H1 (cell line): Measurements from ENCODE around the gene METTL9. TPM values are rescaled to one million over a fixed set of nuclear protein-coding genes. Genes with fewer than 3 reads are reported as not detected.
"Not testable (repeated sequence)": the region's sequence is repeated elsewhere in the genome, so short reads cannot be mapped to it uniquely, and the experiment has no call there.

Source experiments
- CTCF ChIA-PET: fragments of 300-600 bp; sonication (Branson Sonifier 250); formaldehyde crosslinking; loops from one replicate; lab custom pipeline; 2021; ENCODE audit not compliant: partially characterized antibody; lab: Charles Lee
- POLR2A ChIA-PET: fragments of 300-600 bp; sonication (Branson Sonifier 250); formaldehyde crosslinking; loops from one replicate; lab custom pipeline; 2021; ENCODE audit warnings: inconsistent platforms; ENCODE audit not compliant: partially characterized antibody; lab: Charles Lee
- DNase-seq, 2 experiments: peaks; one replicate each; pipeline versions ENCODE4 v3.0.0 to v3.0.0-alpha.2; 2010 to 2022; ENCODE audit warnings: low spot score in 2 of 2, low read depth in 1 of 2, mixed read lengths in 1 of 2
- FAIRE-seq: peaks from 2 replicates; lab custom pipeline; 2011; peaks lifted over from hg19 to GRCh38; lab: Jason Lieb, UNC
- H2AFZ ChIP-seq: 2 replicates; pipeline ENCODE4 v1.8.1; 2012; ENCODE audit warnings: low read length, inconsistent platforms
- H2AK5ac ChIP-seq: 2 replicates; pipeline ENCODE4 v1.6.1; 2013; ENCODE audit warnings: low read depth, low read length
- H2BK120ac ChIP-seq: replicated peaks from 2 replicates; pipeline ENCODE3; 2013; ENCODE audit warnings: low read depth, low read length, inconsistent platforms
- H2BK12ac ChIP-seq: 2 replicates; pipeline ENCODE4 v1.6.1; 2013; ENCODE audit warnings: low read depth, low read length
- H2BK15ac ChIP-seq: 2 replicates; pipeline ENCODE4 v1.6.1; 2013; ENCODE audit warnings: low read length
- H2BK20ac ChIP-seq: 2 replicates; pipeline ENCODE4 v1.6.1; 2013; ENCODE audit warnings: low read length
- H2BK5ac ChIP-seq: 2 replicates; pipeline ENCODE4 v1.6.1; 2013; ENCODE audit warnings: low read depth, low read length
- H3K14ac ChIP-seq: 2 replicates; pipeline ENCODE4 v1.6.1; 2013; ENCODE audit warnings: inconsistent platforms; ENCODE audit not compliant: insufficient read length
- H3K18ac ChIP-seq: 2 replicates; pipeline ENCODE4 v1.6.1; 2013; ENCODE audit warnings: low read length; ENCODE audit errors: extremely low read depth
- H3K23ac ChIP-seq: 2 replicates; pipeline ENCODE4 v1.6.1; 2013; ENCODE audit warnings: inconsistent platforms; ENCODE audit not compliant: insufficient read length
- H3K23me2 ChIP-seq: 2 replicates; pipeline ENCODE4 v1.6.1; 2013; ENCODE audit warnings: low read depth, low read length
- H3K27ac ChIP-seq: 2 replicates; pipeline ENCODE4 v1.6.1; 2011; ENCODE audit warnings: low read depth, low read length, inconsistent platforms
- H3K27me3 ChIP-seq, 4 experiments: replicated peaks in 1 of 4; 1 replicate in 1 of 4; 2 replicates in 3 of 4; pipeline versions ENCODE4 v1.6.1 to v1.8.1; 2011 to 2013; ENCODE audit warnings: low read length in 3 of 4, mild to moderate bottlenecking in 3 of 4, inconsistent platforms in 2 of 4, mixed read lengths in 2 of 4, moderate library complexity in 1 of 4; ENCODE audit not compliant: control insufficient read depth in 3 of 4, insufficient read depth in 3 of 4; ENCODE audit errors: extremely low read depth in 1 of 4
- H3K36me3 ChIP-seq, 4 experiments: 2 replicates each; pipeline versions ENCODE4 v1.6.1 to v1.8.1; 2011 to 2013; ENCODE audit warnings: mild to moderate bottlenecking in 4 of 4, low read length in 3 of 4, moderate library complexity in 2 of 4, control low read depth in 1 of 4, inconsistent platforms in 1 of 4; ENCODE audit not compliant: insufficient read depth in 4 of 4, control insufficient read depth in 2 of 4
- H3K4ac ChIP-seq: replicated peaks from 2 replicates; pipeline ENCODE3; 2013; ENCODE audit warnings: low read length, low read depth, mixed read lengths, inconsistent platforms; ENCODE audit not compliant: insufficient read length
- H3K4me1 ChIP-seq, 4 experiments: replicated peaks in 1 of 4; 1 replicate in 1 of 4; 2 replicates in 3 of 4; pipeline versions ENCODE4 v1.6.1 to v1.8.1; 2011 to 2013; ENCODE audit warnings: low read length in 3 of 4, inconsistent platforms in 2 of 4, mixed read lengths in 1 of 4; ENCODE audit not compliant: insufficient read depth in 4 of 4, control insufficient read depth in 3 of 4
- H3K4me2 ChIP-seq, 2 experiments: 2 replicates each; pipeline versions ENCODE4 v1.6.1 to v1.8.1; 2011 to 2013; ENCODE audit warnings: low read depth in 2 of 2, low read length in 2 of 2, control low read depth in 1 of 2, inconsistent platforms in 1 of 2, mild to moderate bottlenecking in 1 of 2; ENCODE audit not compliant: insufficient read depth in 1 of 2
- H3K4me3 ChIP-seq, 4 experiments: fragments of 200-600, 300-600 bp in 1 of 4; sonication (generic), shearing (Covaris generic), sonication (Bioruptor Twin) in 1 of 4; 2 replicates each; pipeline versions ENCODE4 v1.5.1 to v1.8.1; 2011 to 2016; ENCODE audit warnings: low read length in 4 of 4, low read depth in 3 of 4, control low read depth in 2 of 4, inconsistent platforms in 2 of 4, mild to moderate bottlenecking in 2 of 4, mixed read lengths in 1 of 4, moderate library complexity in 1 of 4; ENCODE audit not compliant: insufficient read depth in 2 of 4; ENCODE audit errors: extremely low read depth in 1 of 4
- H3K56ac ChIP-seq: replicated peaks from 2 replicates; pipeline ENCODE3; 2013; ENCODE audit warnings: low read depth, mild to moderate bottlenecking, mixed read lengths, low read length, inconsistent platforms; ENCODE audit not compliant: insufficient read length
- H3K79me1 ChIP-seq: 2 replicates; pipeline ENCODE4 v1.6.1; 2013; ENCODE audit warnings: low read depth, low read length, control low read depth
- H3K79me2 ChIP-seq, 2 experiments: 2 replicates each; pipeline versions ENCODE4 v1.6.1 to v1.8.1; 2012 to 2013; ENCODE audit warnings: low read length in 2 of 2, mild to moderate bottlenecking in 2 of 2, inconsistent platforms in 1 of 2; ENCODE audit not compliant: insufficient read depth in 2 of 2, control insufficient read depth in 1 of 2
- H3K9ac ChIP-seq, 4 experiments: replicated peaks in 1 of 4; 1 replicate in 1 of 4; 2 replicates in 3 of 4; pipeline versions ENCODE4 v1.6.1 to v1.8.1; 2011 to 2013; ENCODE audit warnings: low read depth in 3 of 4, low read length in 3 of 4, control low read depth in 2 of 4, mild to moderate bottlenecking in 2 of 4, moderate library complexity in 2 of 4, inconsistent platforms in 1 of 4; ENCODE audit errors: extremely low read depth in 1 of 4
- H3K9me3 ChIP-seq, 2 experiments: 2 replicates each; pipeline versions ENCODE4 v1.6.1 to v1.8.1; 2012 to 2013; ENCODE audit warnings: mild to moderate bottlenecking in 2 of 2, moderate library complexity in 2 of 2, control low read depth in 1 of 2, inconsistent platforms in 1 of 2, low read depth in 1 of 2, low read length in 1 of 2, mixed read lengths in 1 of 2; ENCODE audit not compliant: insufficient read depth in 2 of 2
- H4K20me1 ChIP-seq, 2 experiments: replicated peaks in 1 of 2; 2 replicates each; pipeline versions ENCODE3 to v1.8.1; 2011 to 2013; ENCODE audit warnings: inconsistent platforms in 2 of 2, low read length in 2 of 2, mild to moderate bottlenecking in 1 of 2; ENCODE audit not compliant: insufficient read depth in 2 of 2, control insufficient read depth in 1 of 2
- H4K5ac ChIP-seq: 2 replicates; pipeline ENCODE4 v1.6.1; 2013; ENCODE audit warnings: low read length, low read depth, mixed read lengths, inconsistent platforms; ENCODE audit not compliant: insufficient read length
- H4K8ac ChIP-seq: 2 replicates; pipeline ENCODE4 v1.8.0; 2013; ENCODE audit warnings: mild to moderate bottlenecking, moderate library complexity, low read length, inconsistent platforms; ENCODE audit not compliant: insufficient read depth; ENCODE audit errors: extremely low read depth
- H4K91ac ChIP-seq: replicated peaks from 2 replicates; pipeline ENCODE3; 2013; ENCODE audit warnings: low read length, mixed read lengths, inconsistent platforms; ENCODE audit not compliant: insufficient read length
- WGBS, 2 experiments: shearing (Covaris generic) in 1 of 2; methylation state at CpG; one replicate each; pipeline versions ENCODE4 v1.1.6 to v1.1.7; 2013 to 2015; ENCODE audit warnings: low lambda C conversion rate in 2 of 2, mixed read lengths in 2 of 2, inconsistent platforms in 1 of 2, low coverage in 1 of 2, missing lambda C conversion rate in 1 of 2; ENCODE audit not compliant: insufficient replicate concordance in 2 of 2, insufficient coverage in 1 of 2, insufficient read length in 1 of 2; ENCODE audit errors: extremely low coverage in 1 of 2, missing lambda C conversion rate in 1 of 2; 5-methylcytosine and 5-hydroxymethylcytosine counted together
- polyA plus RNA-seq, 7 experiments: library from polyadenylated mRNA; depleted of rRNA in 3 of 7; stranded (reverse) in 5 of 7; unstranded in 2 of 7; fragments of >200 nt in 5 of 7; fragments of 200-250 nt in 2 of 7; gene quantifications; 1 replicate in 5 of 7; 2 replicates in 1 of 7; 4 replicates in 1 of 7; pipeline versions ENCODE4 v1.2.1 to v1.2.3, GENCODE V29; 2011 to 2013; ENCODE audit warnings: missing spikeins in 2 of 7, mixed read lengths in 2 of 7
- total RNA-seq: library from RNA; stranded (reverse); fragmentation: NEBNext Ultra II Directional; extraction: Animal tissue kit (Norgen Biotek cat#: 25700); gene quantifications from 2 replicates; pipeline ENCODE4 v1.2.1, GENCODE V29; 2021

METTL9 gene
- total and polyA plus RNA-seq, 2 of the 8 experiments (the other 6 are each of a cell fraction or from before 2014, with no cell fraction given): 45.4 to 112 TPM

DNA sequence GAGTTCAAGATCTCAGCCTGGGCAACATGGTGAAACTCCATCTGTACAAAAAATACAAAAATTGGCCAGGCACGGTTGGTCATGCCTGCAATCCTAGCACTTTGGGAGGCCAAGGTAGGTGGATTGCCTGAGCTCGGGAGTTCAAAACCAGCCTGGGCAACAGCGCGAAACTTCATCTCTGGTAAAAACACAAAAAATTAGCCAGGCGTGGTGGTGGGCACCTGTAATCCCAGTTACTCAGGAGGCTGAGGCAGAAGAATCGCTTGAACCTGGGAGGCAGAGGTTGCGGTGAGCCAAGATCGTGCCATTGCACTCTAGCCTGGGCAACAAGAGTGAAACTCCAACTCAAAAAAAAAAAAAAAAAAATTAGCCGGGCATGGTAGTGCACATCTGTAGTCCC is 25.9 kb upstream of the METTL9 start:
- WGBS, 2 experiments: 90% methylated on average over 9 of the region's 9 CpGs; no CpG with 5 or more reads in 1 of the 2 experiments
- H2BK15ac ChIP-seq, H3K4me2 ChIP-seq, H2BK120ac ChIP-seq, H3K23ac ChIP-seq, H4K8ac ChIP-seq, H3K4me1 ChIP-seq, H3K36me3 ChIP-seq, H3K9me3 ChIP-seq, H3K79me1 ChIP-seq, CTCF ChIA-PET, H3K23me2 ChIP-seq, H2AFZ ChIP-seq, FAIRE-seq, H3K56ac ChIP-seq, H2BK20ac ChIP-seq, H3K18ac ChIP-seq, H3K4ac ChIP-seq, POLR2A ChIA-PET, DNase-seq, H2BK12ac ChIP-seq, H3K27ac ChIP-seq, H4K5ac ChIP-seq, H3K79me2 ChIP-seq, H3K4me3 ChIP-seq, H3K27me3 ChIP-seq, H4K20me1 ChIP-seq, H2BK5ac ChIP-seq, H2AK5ac ChIP-seq, H3K9ac ChIP-seq, H4K91ac ChIP-seq, H3K14ac ChIP-seq: not testable (repeated sequence)
